GM04504 (cell line): ENCODE data around the gene FBXO36.
"Not testable (repeated sequence)": the region's sequence is repeated elsewhere in the genome, so short reads cannot be mapped to it uniquely, and the experiment has no call there.

Experiments used
- DNase-seq: peaks from one replicate; pipeline ENCODE4 v3.0.0-alpha.2; 2012; ENCODE audit warnings: low read depth

Gene FBXO36

GRCh38 chr2:229922449-229923386 lies at the start of gene FBXO36:
FBXO36 (plus strand) TSS chr2:229922503; CDS start chr2:229922514, 11 bp downstream.
- peak; percentile 27 for DNase-seq

DNA sequence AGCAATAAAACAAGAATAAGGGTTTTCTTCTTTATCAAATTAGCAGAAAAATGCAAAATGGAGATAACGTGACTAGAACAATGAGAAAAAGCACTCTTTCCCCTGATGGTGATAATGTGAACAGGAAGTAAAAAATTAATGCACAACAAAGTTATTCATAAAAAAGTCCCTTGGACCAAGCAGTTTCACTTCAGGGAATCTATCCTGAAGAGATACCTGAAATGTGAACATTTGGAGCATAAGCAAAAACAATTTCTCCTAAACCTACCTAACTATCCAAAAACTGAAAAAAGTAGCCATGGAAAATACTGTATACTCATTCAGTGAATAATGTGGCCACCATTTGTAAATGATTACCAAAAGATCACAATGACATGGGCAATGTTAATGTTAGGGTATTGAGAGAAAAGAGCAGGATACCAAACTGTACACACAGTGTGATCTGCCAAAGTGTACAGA lies 49.2 kb upstream of the FBXO36 start:
- DNase-seq: no peak

DNA sequence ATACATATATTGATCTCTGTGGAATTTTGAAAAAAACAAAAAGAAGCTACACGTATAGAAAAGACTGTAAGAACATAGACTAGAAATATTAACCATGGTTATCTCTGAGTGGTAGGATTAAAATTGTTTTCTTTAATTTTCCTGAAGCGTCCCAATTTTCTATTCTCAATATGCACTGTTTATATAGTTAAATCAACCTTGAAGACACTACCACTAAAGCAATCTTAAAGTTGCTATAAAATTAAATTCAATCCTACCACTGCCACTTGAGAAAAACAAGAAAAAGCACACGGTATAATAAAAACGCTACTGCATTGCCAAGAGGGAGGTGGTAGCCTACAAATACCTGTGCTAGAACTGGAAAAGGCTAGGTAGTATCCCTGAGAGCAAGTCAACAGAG lies 47.7 kb upstream of the FBXO36 start:
- DNase-seq: no peak

GRCh38 chr2:229875549-229875948 lies 46.8 kb upstream of the FBXO36 start:
- DNase-seq: no peak

GRCh38 chr2:229879191-229879950 lies 42.9 kb upstream of the FBXO36 start:
- DNase-seq: no peak

- no peak for DNase-seq
These were observed 41.3 kb upstream of the FBXO36 start for GRCh38 chr2:229880892-229881586.

GRCh38 chr2:229882583-229882982 lies 39.7 kb upstream of the FBXO36 start:
- DNase-seq: no peak

- no peak for DNase-seq
These were observed 37.3 kb upstream of the FBXO36 start for GRCh38 chr2:229884775-229885699.

DNA sequence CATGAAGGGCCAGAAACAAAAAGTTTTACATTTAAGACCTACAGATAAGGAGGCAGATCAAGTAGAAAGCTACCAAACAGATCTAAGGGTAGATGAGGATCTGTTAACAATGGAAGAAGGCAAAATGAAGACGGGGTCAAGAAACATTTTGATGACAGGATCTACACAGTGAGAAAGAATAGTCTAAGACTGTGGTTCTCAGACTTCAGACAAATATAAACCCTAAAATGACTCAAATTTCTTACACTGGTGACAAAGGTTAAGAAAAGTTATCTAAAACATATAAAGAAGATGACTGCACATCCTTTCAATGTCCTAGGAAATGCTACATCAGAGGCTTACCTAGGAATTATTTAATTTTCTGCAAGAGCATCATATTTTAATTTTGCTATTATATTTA lies 34.9 kb upstream of the FBXO36 start:
- no peak for DNase-seq

DNA sequence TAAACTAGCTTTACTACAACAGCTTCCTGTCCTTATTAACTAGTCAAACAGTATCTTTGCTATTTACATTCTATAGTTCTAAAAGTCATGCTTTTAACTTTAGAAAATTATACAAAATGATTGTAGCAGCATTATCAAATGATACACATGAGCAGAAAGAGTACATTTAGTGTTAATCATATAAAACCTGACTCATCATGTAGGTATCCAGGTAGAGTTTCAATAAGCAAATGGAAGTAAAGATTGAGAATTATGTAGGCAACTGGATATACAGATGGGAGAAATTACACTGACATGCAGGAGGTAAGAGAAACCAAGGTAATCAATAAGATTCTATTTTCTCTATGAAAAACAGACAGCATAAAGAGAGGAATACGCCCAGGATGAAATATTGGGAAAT lies 34.3 kb upstream of the FBXO36 start:
- no peak for DNase-seq

- DNase-seq: no peak
These were observed 33.3 kb upstream of the FBXO36 start for GRCh38 chr2:229889023-229889422.

DNA sequence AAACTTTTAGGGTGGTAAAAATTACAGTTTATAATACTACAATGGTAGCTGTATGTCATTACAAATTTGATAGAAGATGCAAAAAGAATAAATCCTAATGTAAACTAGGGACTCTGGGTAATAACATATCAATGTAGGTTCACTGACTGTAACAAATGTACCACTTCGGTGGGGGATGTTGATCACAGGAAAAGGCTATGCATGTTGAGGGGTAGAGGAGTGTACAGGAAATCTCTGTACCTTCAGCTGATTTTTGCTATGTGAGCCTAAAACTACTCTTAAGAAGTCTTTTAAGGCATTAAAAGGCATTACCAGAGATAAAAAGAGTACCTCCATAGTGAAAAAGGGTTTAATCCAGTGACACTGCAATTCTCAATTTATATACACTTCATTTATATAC lies 25.4 kb upstream of the FBXO36 start:
- DNase-seq: no peak

- no peak for DNase-seq
These were observed 22.7 kb upstream of the FBXO36 start for GRCh38 chr2:229899604-229900003.

DNA sequence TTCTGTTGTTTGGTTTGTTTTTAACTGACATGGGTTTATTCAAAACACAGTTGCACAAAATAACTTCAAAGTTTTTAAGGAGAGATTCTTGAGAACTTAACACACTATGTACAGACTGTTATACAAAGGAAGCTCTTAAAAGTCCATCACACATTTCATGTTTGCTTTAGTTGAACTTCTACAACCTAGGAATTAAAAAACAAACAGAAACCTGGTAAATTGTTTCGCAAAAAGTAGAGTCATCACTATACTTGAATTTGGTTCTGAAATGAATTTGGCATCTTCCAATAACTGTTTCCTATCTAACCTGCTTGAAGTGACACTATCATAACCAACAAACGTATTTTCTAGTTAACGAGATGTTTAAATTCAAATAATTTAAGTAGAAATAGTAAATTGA lies 22.3 kb upstream of the FBXO36 start:
- no peak for DNase-seq

DNA sequence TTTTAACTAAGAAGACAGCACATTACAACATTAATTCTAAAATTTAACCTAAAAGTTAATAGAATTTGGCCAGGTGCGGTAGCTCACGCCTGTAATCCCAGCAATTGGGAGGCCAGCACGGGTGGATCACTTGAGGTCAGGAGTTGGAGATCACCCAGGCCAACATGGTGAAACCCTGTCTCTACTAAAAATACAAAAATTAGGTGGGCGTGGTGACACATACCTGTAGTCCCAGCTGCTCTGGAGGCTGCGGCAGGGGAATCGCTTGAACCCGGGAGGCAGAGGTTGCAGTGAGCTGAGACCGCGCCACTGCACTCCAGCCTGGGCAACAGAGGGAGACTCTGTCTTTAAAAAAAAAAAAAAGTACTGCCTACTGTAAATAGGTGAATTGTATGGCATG lies 21.8 kb upstream of the FBXO36 start:
- not testable (repeated sequence) for DNase-seq

DNA sequence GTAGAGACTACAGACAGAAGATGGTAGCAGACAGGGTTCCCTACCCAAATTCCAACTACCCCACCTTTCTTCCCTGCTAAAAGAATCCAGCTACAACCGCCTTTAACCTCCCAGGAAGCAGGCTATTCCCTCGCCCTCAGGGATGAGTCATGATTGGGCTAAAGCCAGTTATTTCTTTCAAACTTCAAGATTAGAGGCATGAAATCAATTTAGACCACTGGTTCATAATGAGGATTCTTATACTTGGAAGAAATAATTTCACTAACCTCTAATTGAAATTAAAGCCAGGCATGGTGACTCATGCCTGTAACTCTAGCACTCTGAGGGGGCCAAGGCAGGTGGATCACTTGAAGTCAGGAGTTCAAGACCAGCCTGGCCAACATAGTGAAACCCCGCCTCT lies 20.5 kb upstream of the FBXO36 start:
- DNase-seq: peak; percentile 43

GRCh38 chr2:229903037-229903436 lies 19.3 kb upstream of the FBXO36 start:
- DNase-seq: no peak

DNA sequence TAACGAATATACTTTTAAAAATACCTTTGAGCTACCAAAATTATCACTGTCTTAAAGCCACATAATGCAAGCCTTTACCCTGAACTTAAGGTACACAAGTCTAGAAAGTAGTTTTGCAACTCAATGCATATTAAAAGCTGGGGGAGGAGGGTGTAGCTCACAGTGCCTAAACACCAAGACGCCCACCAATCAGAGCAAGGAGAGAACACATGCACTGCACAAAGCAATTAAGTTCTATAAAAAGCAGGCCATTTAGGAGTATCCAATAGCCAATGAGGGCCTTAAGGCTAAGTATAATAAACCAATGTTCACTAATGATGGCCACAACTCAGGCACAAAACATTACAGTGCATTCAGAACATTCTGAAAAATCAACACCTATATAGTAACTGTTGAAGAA lies 16.7 kb upstream of the FBXO36 start:
- DNase-seq: no peak

DNA sequence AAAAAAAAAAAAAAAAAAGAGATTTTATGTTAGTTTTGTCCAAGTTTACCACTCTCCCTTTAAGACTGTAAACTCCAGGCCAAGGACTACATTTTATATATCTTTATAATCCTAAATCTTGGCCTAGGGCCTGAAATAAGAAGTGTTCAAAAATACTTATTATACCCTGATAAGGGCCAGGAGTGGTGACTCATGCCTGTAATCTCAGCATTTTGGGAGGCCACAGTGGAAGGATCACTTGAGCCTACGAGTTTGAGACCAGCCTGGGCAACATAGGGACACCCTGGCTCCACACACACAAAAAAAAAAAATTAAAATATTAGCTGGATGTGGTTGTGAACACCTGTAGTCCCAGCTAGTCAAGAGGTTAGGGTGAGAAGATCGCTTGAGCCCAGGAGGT lies 13.2 kb upstream of the FBXO36 start:
- no peak for DNase-seq

- DNase-seq: no peak
These were observed 12.0 kb upstream of the FBXO36 start for GRCh38 chr2:229910147-229910831.
